GM12878 (cell line): ENCODE results near the gene CMTM1. TPM values are rescaled to one million over a fixed set of nuclear protein-coding genes. Genes with fewer than 3 reads are reported as not detected.
A peak's percentile ranks its signal among the peaks of the same experiment; 100 is the strongest.

ENCODE experiments used
- ATAC-seq: fragments of 200-7000 bp; cut with Tn5 transposase; 3 replicates; pipeline ENCODE4 v1.9.1; 2020; ENCODE audit warnings: mild to moderate bottlenecking, moderate library complexity
- BruUV-seq: library from RNA; stranded (reverse); fragments of 400-500 nt; replicated peaks from 2 replicates; lab custom pipeline; 2021; lab: Mats Ljungman, UMichigan
- CTCF ChIA-PET: fragments of 300-600 bp; sonication (Branson Sonifier 250); formaldehyde crosslinking; extraction: SDS; loops from one replicate; lab custom pipeline; 2021; ENCODE audit warnings: inconsistent platforms; lab: Yijun Ruan, JAX
- POLR2A ChIA-PET: fragments of 350-600 bp; formaldehyde crosslinking; extraction: SDS; loops from one replicate; lab custom pipeline; 2021; ENCODE audit warnings: inconsistent platforms; lab: Charles Lee
- RAD21 ChIA-PET: fragments of 300-600 bp; sonication (Branson Sonifier 250); formaldehyde crosslinking; loops from one replicate; lab custom pipeline; 2023; ENCODE audit warnings: antibody characterized with exemption; ENCODE audit not compliant: unreplicated experiment; lab: Charles Lee
- SMC1A ChIA-PET: fragments of 300-600 bp; sonication (Branson Sonifier 250); formaldehyde crosslinking; loops from one replicate; lab custom pipeline; 2023; ENCODE audit not compliant: unreplicated experiment, uncharacterized antibody; lab: Charles Lee
- DNase-seq: peaks from one replicate; pipeline ENCODE4 v3.0.0-alpha.2; 2011; ENCODE audit warnings: low read depth, low spot score
- FAIRE-seq: peaks from 3 replicates; lab custom pipeline; 2011; peaks lifted over from hg19 to GRCh38; lab: Jason Lieb, UNC
- H2AFZ ChIP-seq: 2 replicates; pipeline ENCODE4 v1.6.0; 2011; ENCODE audit warnings: low read depth, low read length, control low read depth; ENCODE audit not compliant: control insufficient read depth
- H3K27ac ChIP-seq: 2 replicates; pipeline ENCODE4 v1.5.1; 2011; ENCODE audit warnings: control low read depth; ENCODE audit not compliant: control insufficient read depth, insufficient read depth
- H3K27me3 ChIP-seq, 2 experiments: replicated peaks in 1 of 2; 2 replicates each; pipeline versions ENCODE4 v1.6.0 to v1.6.1; 2011; ENCODE audit warnings: low read length in 1 of 2; ENCODE audit not compliant: control insufficient read depth in 2 of 2, insufficient read depth in 2 of 2
- H3K36me3 ChIP-seq, 2 experiments: 2 replicates each; pipeline ENCODE4 v1.5.1; 2011; ENCODE audit warnings: low read length in 1 of 2; ENCODE audit not compliant: control insufficient read depth in 2 of 2, insufficient read depth in 2 of 2
- H3K4me1 ChIP-seq: 2 replicates; pipeline ENCODE4 v1.6.1; 2011; ENCODE audit warnings: mild to moderate bottlenecking, low read length, moderate library complexity, mixed read lengths; ENCODE audit not compliant: control insufficient read depth, insufficient read depth
- H3K4me2 ChIP-seq: 2 replicates; pipeline ENCODE4 v1.6.0; 2011; ENCODE audit warnings: control low read depth; ENCODE audit not compliant: control insufficient read depth, insufficient read depth
- H3K4me3 ChIP-seq: fragments of 200-600 bp; sonication (generic); 2 replicates; pipeline ENCODE4 v1.5.1; 2016
- H3K79me2 ChIP-seq: 2 replicates; pipeline ENCODE4 v1.6.0; 2011; ENCODE audit warnings: low read length; ENCODE audit not compliant: control insufficient read depth, insufficient read depth
- H3K9ac ChIP-seq: 2 replicates; pipeline ENCODE4 v1.8.0; 2011; ENCODE audit warnings: low read length, control low read depth, mixed read lengths; ENCODE audit not compliant: control insufficient read depth, insufficient read depth
- H3K9me3 ChIP-seq: replicated peaks from 3 replicates; pipeline ENCODE4 v1.5.1; 2011; ENCODE audit warnings: mild to moderate bottlenecking, low read length; ENCODE audit not compliant: control insufficient read depth, insufficient read depth
- H4K20me1 ChIP-seq: 2 replicates; pipeline ENCODE4 v1.6.0; 2011; ENCODE audit not compliant: control insufficient read depth, insufficient read depth
- DPF2 ChIP-seq: fragments of 450-650 bp; IDR thresholded peaks from 2 replicates; pipeline ENCODE4 v1.6.1; 2017; ENCODE audit warnings: mild to moderate bottlenecking
- EP300 ChIP-seq, 2 experiments: fragments of 150-350 bp in 1 of 2; IDR thresholded peaks; 2 replicates each; pipeline ENCODE4 v1.6.1; 2011 to 2012; ENCODE audit warnings: low read depth in 2 of 2, low read length in 2 of 2, borderline replicate concordance in 1 of 2, improper control_type of control experiment in 1 of 2, inconsistent platforms in 1 of 2; ENCODE audit not compliant: control insufficient read depth in 1 of 2
- PAX5 ChIP-seq: IDR thresholded peaks from 2 replicates; pipeline ENCODE4 v1.6.1; 2011; ENCODE audit warnings: low read depth, low read length, borderline replicate concordance
- RAD21 ChIP-seq: IDR thresholded peaks from 2 replicates; pipeline ENCODE4 v1.6.1; 2011; ENCODE audit warnings: mild to moderate bottlenecking, low read depth, low read length, moderate library complexity; ENCODE audit not compliant: insufficient read depth
- SIX5 ChIP-seq: IDR thresholded peaks from 2 replicates; pipeline ENCODE4 v1.6.1; 2011; ENCODE audit warnings: mild to moderate bottlenecking, low read depth, low read length, moderate library complexity; ENCODE audit not compliant: severe bottlenecking
- TBL1XR1 ChIP-seq: IDR thresholded peaks from 2 replicates; pipeline ENCODE4 v1.6.1; 2012; ENCODE audit warnings: low read depth, low read length, improper control_type of control experiment
- TCF12 ChIP-seq: IDR thresholded peaks from 2 replicates; pipeline ENCODE4 v1.6.1; 2011; ENCODE audit warnings: low read depth, mild to moderate bottlenecking, low read length
- ZNF207 ChIP-seq: fragments of 450-650 bp; IDR thresholded peaks from 2 replicates; pipeline ENCODE4 v1.6.1; 2014; ENCODE audit warnings: antibody characterized with exemption, mild to moderate bottlenecking, borderline replicate concordance
- WGBS: methylation state at CpG from one replicate; pipeline ENCODE4 v1.1.6; 2016; ENCODE audit warnings: low lambda C conversion rate; ENCODE audit not compliant: insufficient replicate concordance, insufficient coverage; ENCODE audit errors: missing lambda C conversion rate; 5-methylcytosine and 5-hydroxymethylcytosine counted together
- in situ Hi-C: fragments of 300-500 bp; cut with MboI; formaldehyde crosslinking; loops from 9 replicates; pipeline ENCODE4 v1.14.3; 2018; ENCODE audit warnings: mixed read lengths
- intact Hi-C: fragments of 100-400 bp; cut with micrococcal nuclease; formaldehyde crosslinking; loops from one replicate; pipeline ENCODE4 v1.14.2; 2022; ENCODE audit not compliant: unreplicated experiment
- polyA plus RNA-seq, 11 experiments: library from polyadenylated mRNA; depleted of rRNA in 4 of 11; unstranded in 6 of 11; stranded (reverse) in 5 of 11; fragments of >200 nt; fragmentation: Nextera tagmentation in 4 of 11; fragmentation: Illumina TruSeq in 1 of 11; extraction: Ambion mirVana in 4 of 11; extraction: Trizol in 1 of 11; gene quantifications; 1 replicate in 1 of 11; 2 replicates in 10 of 11; pipeline versions ENCODE4 v1.2.1 to v1.2.3, GENCODE V29; 2011 to 2016; ENCODE audit warnings: inconsistent platforms in 2 of 11, missing spikeins in 2 of 11, low read depth in 1 of 11
- total RNA-seq, 4 experiments: library from RNA; depleted of rRNA in 3 of 4; stranded (reverse); fragments of >200 nt in 3 of 4; fragmentation: Illumina TruSeq in 1 of 4; extraction: Trizol in 1 of 4; gene quantifications; 2 replicates each; pipeline versions ENCODE4 v1.2.1 to v1.2.3, GENCODE V29; 2013 to 2021
- TF ChIP-seq, protein P1 (sequence below): fragments of 450-650 bp; IDR thresholded peaks from 2 replicates; pipeline ENCODE4 v1.6.1; 2014; ENCODE audit warnings: mild to moderate bottlenecking
- TF ChIP-seq, protein P2 (sequence below): IDR thresholded peaks from 2 replicates; pipeline ENCODE4 v1.6.1; 2012; ENCODE audit warnings: improper control_type of control experiment, low read depth, low read length; ENCODE audit not compliant: insufficient replicate concordance

The CMTM1 gene
- total and polyA plus RNA-seq, 10 of the 15 experiments (the other 5 are each of a cell fraction or from before 2014, with no cell fraction given), result 0.09 to 3.0 (median 1.4) TPM; not detected in 2

DNA sequence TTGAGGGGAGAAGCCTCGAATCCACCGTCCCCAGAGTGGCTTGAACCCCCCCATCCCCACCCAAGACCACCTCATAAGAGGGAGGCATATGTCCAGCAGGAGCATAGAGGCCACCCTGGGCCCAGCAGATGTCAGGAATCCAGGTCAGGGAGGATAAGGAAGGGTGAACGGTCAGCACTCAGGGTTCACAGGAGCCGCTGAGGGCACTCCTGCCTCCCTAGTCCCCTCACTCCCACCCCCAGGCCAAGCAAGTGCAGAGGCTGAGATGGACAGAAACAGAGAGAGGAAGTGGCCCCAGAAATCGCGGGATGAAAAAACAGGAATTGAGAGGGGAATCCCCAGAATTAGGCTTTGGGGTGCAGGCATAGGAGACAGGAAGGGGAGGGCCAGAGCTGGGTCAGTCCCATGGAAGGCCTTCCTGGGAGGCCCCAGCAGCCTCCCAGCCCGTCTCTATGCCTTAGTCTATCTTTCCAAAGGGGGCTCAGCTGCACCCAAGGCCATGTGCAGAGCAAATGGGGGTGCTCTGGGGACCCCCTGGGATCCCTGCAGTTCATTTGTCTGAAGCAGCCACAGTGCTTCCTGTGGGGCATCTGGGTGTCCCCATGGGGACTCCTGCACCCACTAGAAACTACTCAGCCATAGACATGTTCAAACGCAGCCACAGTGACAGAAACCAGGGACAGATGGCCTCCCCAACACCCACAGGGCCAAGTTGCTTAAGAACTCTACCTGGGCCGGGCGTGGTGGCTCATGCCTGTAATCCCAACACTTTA lies 39.9 kb downstream of the CMTM1 start (continued):
- peak; percentile 90 for TF ChIP-seq PAX5
- TF ChIP-seq TCF12, result peak; percentile 86
- peak; percentile 52 for TF ChIP-seq TBL1XR1
- TF ChIP-seq DPF2, result peak; percentile 66
- TF ChIP-seq, protein P1, sequence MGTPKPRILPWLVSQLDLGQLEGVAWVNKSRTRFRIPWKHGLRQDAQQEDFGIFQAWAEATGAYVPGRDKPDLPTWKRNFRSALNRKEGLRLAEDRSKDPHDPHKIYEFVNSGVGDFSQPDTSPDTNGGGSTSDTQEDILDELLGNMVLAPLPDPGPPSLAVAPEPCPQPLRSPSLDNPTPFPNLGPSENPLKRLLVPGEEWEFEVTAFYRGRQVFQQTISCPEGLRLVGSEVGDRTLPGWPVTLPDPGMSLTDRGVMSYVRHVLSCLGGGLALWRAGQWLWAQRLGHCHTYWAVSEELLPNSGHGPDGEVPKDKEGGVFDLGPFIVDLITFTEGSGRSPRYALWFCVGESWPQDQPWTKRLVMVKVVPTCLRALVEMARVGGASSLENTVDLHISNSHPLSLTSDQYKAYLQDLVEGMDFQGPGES, result no peak
- TF ChIP-seq ZNF207, result no peak
- 0 out of 4 replicates have a peak, but pooled peaks of 1 of the 2 experiments have one; percentile 9 for TF ChIP-seq EP300 (IDR thresholded peaks at IDR 0.05; ENCODE audit: borderline replicate concordance in 1 of 2, control insufficient read depth in 1 of 2, low read depth in 2 of 2, low read length in 2 of 2)

DNA sequence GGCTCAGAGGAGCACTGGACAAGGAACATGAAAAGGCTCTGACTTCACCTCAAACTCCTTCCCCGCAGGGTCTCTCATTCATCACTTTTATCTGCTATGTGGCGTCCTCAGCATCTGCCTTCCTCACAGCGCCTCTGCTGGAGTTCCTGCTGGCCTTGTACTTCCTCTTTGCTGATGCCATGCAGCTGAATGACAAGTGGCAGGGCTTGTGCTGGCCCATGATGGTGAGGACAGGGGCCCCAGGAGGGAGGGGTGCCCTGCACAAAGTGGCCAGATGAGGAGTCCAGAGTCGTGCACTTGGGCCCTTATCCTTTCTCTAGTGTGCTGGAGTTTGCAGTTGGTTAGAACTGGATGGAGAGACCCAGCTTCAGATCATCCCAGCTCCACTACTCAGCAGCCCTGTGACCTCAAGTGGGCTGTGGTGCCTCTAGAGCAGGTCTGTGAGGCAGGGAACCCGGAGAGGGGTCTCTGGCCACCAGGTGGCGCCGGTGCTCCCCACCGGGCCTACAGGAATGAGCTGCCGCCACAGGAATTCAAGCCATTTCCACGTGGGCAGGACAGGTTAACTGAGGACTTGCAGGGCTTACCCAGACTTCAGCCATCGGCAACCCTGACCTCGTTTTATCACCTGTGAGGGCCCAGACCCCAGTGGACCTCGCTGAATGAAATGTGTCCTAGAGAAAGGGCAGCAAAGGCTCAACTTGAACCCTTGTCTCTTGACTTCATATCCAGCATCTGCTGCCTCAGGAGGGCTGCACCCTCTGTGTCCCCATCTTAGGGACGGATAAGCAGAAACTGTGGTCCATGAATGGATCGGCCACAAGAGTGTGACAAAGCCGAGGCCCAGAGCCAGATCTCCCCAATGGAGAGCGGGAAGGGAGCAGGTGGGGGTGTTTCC lies 42.3 kb downstream of the CMTM1 start:
- Histone ChIP-seq H3K4me2 (no peak overlapping the region), H4K20me1 (no peaks in the 10 kb centered on the region), H3K36me3 (peaks cover 0 to 21% of the 10 kb centered on the region in 2 experiments; a peak in 2 of 4 replicates), H3K27me3 (no peaks in the 10 kb centered on the region), H3K4me3 (no peak overlapping the region), H3K79me2 (no peaks in the 10 kb centered on the region), H3K9me3 (no peaks in the 10 kb centered on the region), H3K9ac (no peak overlapping the region), H3K27ac (no peak overlapping the region), H3K4me1 (peaks cover 15% of the 10 kb centered on the region), H2AFZ (no peak overlapping the region)
- no peak for DNase-seq
- ChIA-PET CTCF (interaction anchor here (0.6 to 4.5 kb wide), 48 partner anchors 9 to 492 kb away, joined by 3 to 36 read pairs (median 4); partner anchors contain the start of genes CKLF and DYNC1LI2), POLR2A (interaction anchor here (1.1 kb wide), 1 partner anchor 68 kb away, joined by 3 read pairs; no protein-coding TSS in a partner anchor), SMC1A (interaction anchor here (0.6 to 3.0 kb wide), 11 partner anchors 8 to 259 kb away, joined by 3 to 21 read pairs (median 4); no protein-coding TSS in a partner anchor), RAD21 (interaction anchor here (0.6 to 1.8 kb wide), 12 partner anchors 18 to 265 kb away, joined by 3 to 10 read pairs (median 3); partner anchors contain the start of gene CDH5)
- FAIRE-seq, result peak; percentile 68
- intact Hi-C loops, result loop anchor here (1.0 to 5.0 kb wide), 2 partner anchors 56 to 259 kb away; partner anchors contain the start of genes CKLF and TK2
- no TSS peak for BruUV-seq
- peak; percentile 53 for ATAC-seq
- 26% methylated on average over 17 of the region's 17 CpGs for WGBS
- in situ Hi-C loops, result no loop called here
- TF ChIP-seq, protein P2, sequence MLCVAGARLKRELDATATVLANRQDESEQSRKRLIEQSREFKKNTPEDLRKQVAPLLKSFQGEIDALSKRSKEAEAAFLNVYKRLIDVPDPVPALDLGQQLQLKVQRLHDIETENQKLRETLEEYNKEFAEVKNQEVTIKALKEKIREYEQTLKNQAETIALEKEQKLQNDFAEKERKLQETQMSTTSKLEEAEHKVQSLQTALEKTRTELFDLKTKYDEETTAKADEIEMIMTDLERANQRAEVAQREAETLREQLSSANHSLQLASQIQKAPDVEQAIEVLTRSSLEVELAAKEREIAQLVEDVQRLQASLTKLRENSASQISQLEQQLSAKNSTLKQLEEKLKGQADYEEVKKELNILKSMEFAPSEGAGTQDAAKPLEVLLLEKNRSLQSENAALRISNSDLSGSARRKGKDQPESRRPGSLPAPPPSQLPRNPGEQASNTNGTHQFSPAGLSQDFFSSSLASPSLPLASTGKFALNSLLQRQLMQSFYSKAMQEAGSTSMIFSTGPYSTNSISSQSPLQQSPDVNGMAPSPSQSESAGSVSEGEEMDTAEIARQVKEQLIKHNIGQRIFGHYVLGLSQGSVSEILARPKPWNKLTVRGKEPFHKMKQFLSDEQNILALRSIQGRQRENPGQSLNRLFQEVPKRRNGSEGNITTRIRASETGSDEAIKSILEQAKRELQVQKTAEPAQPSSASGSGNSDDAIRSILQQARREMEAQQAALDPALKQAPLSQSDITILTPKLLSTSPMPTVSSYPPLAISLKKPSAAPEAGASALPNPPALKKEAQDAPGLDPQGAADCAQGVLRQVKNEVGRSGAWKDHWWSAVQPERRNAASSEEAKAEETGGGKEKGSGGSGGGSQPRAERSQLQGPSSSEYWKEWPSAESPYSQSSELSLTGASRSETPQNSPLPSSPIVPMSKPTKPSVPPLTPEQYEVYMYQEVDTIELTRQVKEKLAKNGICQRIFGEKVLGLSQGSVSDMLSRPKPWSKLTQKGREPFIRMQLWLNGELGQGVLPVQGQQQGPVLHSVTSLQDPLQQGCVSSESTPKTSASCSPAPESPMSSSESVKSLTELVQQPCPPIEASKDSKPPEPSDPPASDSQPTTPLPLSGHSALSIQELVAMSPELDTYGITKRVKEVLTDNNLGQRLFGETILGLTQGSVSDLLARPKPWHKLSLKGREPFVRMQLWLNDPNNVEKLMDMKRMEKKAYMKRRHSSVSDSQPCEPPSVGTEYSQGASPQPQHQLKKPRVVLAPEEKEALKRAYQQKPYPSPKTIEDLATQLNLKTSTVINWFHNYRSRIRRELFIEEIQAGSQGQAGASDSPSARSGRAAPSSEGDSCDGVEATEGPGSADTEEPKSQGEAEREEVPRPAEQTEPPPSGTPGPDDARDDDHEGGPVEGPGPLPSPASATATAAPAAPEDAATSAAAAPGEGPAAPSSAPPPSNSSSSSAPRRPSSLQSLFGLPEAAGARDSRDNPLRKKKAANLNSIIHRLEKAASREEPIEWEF, result no peak
- TF ChIP-seq SIX5, result no peak
- TF ChIP-seq RAD21, result peak; percentile 58
